NCI-H2081 treated with DMSO at 0.1 percent for 48 hours (cell line): Measurements from ENCODE around the gene OR2A14.
"Not testable (repeated sequence)": the region's sequence is repeated elsewhere in the genome, so short reads cannot be mapped to it uniquely, and the experiment has no call there.

ENCODE experiments used
- DNase-seq: peaks from one replicate; lab custom pipeline; 2025; lab: John Stamatoyannopoulos, UW

The OR2A14 gene, protein sequence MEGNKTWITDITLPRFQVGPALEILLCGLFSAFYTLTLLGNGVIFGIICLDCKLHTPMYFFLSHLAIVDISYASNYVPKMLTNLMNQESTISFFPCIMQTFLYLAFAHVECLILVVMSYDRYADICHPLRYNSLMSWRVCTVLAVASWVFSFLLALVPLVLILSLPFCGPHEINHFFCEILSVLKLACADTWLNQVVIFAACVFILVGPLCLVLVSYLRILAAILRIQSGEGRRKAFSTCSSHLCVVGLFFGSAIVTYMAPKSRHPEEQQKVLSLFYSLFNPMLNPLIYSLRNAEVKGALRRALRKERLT

DNA sequence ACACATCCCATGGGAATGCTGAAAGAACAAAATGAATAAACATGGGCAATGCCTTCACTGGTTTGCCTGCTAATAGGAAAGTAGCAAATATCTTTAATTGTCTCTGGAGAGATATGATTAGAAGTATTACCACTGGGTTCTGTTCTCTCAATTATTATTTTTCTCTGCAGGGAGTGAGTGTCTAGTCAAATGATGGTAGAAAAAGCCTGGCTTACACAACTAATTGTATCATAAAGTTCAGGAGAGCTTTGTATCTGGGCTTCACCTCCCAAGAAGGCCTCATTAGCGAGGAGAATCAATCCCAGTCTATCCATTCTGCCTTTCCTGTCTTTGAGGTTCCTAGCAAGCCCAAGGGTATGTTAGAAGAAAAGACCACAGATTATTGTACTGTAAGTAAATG is at the start of gene OR2A14:
OR2A14 (plus strand) TSS at position 301 of the 400 bp plus-strand sequence. CDS start 5,937 bp downstream, outside the sequence.
- DNase-seq, result no peak

DNA sequence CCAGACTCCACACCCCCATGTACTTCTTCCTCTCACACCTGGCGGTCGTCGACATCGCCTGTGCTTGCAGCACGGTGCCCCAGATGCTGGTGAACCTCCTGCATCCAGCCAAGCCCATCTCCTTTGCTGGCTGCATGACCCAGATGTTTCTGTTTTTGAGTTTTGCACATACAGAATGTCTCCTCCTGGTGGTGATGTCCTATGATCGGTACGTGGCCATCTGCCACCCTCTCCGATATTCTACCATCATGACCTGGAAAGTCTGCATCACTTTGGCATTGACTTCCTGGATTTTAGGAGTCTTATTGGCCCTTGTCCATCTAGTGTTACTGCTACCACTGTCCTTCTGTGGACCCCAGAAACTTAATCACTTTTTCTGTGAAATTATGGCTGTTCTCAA is 48.6 kb upstream of the OR2A14 start:
- no peak for DNase-seq

DNA sequence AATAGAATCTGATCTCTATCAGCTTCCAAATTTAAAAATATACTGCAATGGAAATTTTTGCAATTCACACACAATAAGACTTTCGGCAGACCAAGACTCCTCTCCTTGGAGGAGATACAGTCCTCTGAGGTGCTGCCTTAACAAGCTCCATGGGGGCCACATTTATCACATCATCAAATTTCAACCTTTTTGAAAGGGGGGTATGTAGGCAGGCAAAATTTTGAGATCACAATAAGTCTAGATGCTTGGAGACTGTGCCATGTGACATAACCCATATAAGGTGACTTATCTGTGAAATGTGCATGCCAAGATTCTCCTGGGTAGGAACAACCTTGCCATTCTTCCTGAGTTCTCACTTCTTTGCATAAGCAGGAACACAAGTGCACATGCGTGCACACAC is 37.0 kb upstream of the OR2A14 start, which contains the start of gene OR2A12:
OR2A12 (plus strand) TSS at position 301 of the 400 bp plus-strand sequence. CDS start 8,830 bp downstream, outside the sequence.
- DNase-seq, result no peak

DNA sequence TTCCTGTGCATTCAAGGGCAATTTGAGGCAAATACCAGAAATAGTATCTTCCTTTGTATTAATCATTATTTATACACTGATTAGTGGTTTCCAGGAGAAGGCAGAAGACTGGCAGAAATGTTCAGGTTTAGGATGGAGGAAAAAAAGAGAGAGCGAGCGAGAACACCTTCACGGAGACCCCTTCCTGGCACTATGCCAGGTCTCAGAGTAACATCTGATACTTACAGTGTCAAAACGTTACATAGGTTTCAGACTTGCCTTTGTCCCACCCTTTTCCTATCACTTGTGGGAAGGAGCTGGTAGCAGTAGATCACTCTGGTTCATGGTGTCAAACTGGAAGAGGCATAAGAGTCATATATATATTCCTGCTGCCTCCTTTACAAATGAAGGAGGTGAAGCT is 36.2 kb upstream of the OR2A14 start:
- no peak for DNase-seq

DNA sequence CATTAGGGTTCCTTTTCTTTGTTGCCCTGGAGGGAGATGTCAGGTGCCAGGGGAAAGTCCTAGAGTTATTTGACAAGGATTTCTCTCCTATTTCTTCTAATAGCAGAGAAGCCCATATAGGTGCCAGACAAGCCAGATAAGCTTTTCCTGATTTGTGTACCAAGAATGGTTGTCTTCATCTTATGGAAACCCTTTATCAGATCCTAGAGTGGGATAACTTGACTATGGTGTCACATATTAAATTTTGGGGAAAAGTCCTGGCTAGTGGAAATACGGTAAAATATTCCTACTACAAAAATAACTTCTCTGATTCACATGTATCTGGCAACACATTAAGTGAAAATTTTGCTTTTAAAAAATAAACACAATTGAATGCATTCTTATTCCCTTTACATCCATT is 35.7 kb upstream of the OR2A14 start:
- no peak for DNase-seq

DNA sequence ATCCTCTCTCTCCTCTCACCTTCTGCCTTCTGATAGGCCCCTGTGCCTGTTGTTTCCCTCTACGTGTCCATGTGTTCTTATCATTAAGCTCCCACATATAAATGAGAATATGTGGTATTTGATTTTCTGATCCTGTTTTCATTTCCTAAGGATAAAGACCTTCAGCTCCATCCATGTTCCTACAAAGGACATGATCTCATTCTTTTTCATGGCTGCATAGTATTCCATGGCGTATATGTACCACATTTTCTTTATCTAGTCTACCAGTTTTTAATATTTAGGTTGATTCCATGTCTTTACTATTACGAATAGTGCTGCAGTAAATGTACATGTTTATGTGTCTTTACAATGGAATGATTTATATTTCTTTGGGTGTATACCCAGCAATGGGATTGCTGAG is 32.3 kb upstream of the OR2A14 start:
- no peak for DNase-seq

DNA sequence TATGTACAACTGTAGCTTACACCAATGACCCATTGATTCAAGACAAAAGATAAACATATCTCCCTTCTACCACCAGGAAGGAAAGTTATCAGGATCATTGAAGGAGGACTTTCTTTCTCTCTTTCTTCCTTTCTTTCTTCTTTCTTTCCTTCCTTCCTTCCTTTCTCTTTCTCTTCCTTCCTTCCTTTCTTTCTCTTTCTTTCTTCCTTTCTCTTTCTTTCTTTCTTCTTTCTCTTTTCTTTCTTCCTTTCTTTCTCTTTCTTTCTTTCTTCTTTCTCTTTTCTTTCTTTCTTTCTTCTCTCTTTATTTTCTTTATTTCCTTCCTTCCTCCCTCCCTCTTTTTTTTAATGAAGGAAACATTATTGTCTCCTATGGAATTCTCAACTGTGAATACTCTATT is 24.2 kb upstream of the OR2A14 start:
- no peak for DNase-seq

DNA sequence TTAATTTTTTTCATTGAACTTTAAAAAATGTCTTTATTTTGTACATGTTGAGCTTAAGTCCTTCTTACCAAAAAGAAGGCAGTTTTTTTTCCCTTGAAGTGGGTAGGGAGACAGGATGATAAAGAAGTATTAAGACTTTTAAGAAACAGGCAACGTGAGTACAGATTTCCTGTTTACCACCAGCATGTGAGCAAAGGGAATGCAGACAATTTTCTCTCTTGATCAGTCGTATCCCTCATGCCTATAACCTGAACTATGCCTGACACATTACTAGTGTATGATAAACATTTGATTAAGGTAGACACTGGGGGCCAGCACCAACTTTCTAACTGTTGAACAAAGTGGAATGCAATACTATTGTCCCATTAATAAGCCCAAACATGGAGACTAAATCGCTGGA is 22.4 kb upstream of the OR2A14 start:
- no peak for DNase-seq

DNA sequence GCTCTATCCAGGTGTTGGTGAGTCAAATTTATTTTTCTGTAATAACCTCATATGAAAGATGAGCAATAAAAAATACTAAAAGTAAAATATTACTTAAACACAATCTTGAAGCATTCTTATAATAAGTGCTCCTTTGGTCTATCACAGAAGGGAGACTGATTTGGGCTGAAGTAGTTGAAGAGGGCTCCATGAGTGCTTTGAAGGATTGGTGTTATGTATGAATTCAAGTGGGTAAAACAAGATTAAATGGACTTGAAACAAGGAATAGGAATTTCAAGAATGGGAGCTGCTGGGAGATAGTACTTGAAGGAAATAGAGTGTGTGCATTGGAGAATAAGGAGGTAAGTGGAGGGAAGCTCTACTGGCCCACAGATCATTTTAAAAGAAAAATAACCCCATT is 20.9 kb upstream of the OR2A14 start:
- no peak for DNase-seq

DNA sequence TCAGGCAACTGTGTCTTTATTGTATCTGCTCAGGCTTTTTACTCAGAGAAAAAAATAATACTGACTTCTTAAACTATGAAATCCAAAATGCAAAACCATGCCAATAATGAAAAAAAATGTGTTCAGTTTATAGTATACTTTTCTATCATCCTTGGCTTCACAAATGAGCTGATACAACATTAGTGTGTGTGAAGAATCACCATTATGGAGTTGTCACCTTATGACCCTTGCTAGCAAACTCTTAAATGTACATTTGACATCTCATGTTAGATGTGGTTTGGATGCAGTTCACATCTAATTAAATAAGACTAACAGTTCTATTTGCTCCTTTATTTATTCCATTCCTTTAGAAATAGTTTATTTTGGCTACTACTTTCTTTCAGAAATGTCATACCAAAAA is 17.8 kb upstream of the OR2A14 start:
- DNase-seq, result no peak

DNA sequence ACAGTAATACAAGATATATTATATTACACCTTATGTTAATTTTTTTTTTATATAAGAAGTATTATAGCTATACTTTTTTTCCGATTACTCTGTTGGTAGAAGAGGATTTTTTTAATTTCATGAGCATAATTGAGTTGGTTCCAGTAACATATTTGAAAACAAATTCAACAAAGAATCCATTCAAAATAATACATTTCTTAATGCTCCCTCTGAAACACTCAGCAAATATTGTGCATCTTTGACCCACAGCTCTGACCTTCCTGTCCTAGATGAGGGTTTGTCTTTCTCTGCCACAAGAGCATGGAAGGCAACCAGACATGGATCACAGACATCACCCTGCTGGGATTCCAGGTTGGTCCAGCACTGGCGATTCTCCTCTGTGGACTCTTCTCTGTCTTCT is 13.7 kb upstream of the OR2A14 start, which contains the start of gene OR2A2:
OR2A2 (plus strand) TSS at position 301 of the 400 bp plus-strand sequence; CDS start at position 301, 0 bp downstream.
- no peak for DNase-seq

DNA sequence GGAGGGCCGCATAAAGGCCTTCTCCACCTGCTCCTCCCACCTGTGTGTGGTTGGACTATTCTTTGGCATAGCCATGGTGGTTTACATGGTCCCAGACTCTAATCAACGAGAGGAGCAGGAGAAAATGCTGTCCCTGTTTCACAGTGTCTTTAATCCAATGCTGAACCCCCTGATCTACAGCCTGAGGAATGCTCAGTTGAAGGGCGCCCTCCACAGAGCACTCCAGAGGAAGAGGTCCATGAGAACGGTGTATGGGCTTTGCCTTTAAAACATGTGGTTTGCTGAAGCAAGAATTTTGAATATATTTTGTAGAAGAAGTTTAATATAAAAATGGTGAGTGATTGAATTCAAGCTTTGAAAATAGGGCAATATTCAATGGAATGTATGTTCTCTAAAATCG is 12.7 kb upstream of the OR2A14 start:
- DNase-seq, result no peak

DNA sequence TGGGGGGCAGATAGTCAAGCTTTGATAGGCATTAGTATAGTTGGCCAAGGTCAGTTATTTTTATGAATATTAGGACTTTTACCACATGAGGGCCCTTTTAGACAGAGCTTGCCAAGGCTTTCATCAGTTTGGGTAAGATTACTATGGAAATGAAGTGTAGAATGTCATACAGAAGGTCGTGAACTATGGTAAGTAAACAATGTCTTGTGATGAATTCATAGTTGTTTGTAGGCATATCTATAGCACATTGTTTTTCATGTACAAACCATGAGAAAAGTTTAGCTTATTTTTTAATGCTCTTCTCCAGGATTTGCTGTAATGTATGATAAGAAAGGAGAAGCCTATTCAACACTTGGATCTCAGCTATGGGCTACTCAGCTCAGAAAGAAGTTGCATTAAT is 9.3 kb upstream of the OR2A14 start:
- no peak for DNase-seq

DNA sequence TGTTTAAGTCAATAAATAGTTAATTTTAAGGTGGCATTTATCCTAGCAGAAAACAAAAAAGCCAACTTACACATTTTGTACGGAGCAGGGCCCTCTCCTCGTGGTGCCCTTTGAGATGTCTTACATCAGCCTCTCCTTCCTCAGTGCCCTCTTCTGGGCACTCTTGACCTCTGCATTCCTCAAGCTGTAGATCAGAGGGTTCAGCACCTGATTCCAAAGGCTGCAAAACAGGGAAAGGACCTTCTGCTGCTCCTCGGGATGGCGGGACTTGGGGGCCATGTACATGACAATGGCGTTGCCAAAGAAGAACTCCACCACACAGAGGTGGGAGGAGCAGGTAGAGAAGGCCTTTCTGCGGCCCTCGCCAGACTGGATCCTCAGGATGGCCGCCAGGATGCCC is 4.6 kb upstream of the OR2A14 start:
- no peak for DNase-seq

DNA sequence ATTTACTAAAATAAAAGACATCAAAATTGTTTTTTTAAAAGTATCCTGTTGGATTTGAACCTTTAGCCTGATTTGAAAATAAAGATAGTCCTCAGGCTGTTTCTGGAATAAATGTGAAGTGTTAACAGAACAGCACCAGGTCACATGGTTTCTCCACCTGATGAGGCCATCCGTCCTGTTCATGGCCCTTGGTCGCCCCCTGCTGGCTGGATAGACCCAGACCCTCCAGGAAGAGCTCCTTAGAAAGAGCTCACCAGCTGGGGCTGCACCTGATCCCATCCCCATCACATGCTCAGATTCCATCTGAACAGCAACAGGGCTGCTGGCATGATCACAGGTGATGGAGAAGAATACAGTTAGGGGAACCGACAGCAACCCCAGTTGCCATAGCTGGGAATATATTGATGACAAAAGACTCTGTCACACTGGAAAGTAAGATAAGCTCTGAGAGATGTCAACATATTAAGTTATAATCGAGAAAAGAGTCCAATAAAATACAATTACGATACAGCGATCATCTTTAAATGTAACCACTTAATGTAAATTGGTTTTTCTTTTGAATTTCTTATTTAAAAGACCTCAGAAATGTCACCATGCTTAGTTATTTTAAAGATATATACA is 4.8 kb downstream of the OR2A14 start:
- peak; percentile 68 for DNase-seq

DNA sequence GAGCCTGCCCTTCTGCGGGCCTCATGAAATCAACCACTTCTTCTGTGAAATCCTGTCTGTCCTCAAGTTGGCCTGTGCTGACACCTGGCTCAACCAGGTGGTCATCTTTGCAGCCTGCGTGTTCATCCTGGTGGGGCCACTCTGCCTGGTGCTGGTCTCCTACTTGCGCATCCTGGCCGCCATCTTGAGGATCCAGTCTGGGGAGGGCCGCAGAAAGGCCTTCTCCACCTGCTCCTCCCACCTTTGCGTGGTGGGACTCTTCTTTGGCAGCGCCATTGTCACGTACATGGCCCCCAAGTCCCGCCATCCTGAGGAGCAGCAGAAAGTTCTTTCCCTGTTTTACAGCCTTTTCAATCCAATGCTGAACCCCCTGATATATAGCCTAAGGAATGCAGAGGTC is 6.6 kb downstream of the OR2A14 start:
- DNase-seq, result not testable (repeated sequence)

DNA sequence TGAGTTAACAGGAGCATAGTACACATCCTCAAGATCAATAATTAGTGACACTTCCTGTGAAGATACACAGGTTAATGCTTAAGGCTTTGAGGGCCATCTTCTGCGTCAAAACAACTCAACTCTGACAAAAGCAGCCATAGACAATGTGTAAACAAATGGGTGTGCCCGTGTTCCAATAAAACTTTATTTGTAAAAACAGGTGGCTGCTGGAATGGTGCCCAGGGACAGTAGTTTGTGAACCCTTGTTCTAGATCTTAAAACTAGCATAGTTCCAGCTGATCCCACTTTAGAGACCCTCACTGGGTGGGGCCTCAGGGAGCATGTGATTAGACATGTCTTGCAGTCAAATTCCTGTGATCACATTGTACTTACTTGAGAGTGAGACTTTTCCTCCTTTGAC is 7.8 kb downstream of the OR2A14 start:
- DNase-seq, result no peak

DNA sequence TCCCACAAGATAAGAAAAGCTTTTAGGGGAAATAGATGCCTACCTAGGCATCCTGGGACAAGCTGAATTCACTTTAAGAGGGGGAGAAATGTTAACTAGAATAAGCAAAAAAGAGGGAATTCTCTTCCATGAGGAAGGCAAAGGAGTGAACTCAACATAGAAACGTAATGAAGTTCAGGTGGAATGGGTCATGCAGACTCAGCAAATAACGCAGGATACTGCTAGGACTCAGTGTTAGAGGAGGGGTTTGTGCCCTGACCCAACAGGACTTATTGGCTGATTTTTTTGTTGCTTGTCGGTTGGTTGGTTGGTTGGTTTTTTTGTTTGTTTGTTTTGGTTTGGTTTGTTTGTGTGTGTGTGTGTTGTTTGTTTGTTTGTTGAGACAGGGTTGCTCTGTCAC is 9.3 kb downstream of the OR2A14 start:
- no peak for DNase-seq

DNA sequence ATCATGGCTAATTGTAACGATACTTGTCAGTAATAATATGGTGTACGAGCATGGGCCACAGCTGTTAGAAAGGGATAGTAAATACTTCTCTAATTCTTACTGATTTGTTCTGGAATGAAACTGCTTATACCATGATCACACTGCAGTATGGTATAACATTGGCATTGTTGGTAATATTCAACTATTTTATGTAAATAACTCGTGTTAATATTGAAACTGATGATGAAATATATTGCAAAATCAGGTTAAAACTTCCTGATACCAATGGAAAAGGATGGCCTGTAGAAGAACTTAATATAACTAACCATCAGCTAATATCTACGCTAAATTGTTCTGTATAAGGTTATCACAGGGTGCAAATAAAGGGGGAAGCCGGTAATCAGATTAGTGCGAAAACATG is 10.3 kb downstream of the OR2A14 start:
- no peak for DNase-seq

DNA sequence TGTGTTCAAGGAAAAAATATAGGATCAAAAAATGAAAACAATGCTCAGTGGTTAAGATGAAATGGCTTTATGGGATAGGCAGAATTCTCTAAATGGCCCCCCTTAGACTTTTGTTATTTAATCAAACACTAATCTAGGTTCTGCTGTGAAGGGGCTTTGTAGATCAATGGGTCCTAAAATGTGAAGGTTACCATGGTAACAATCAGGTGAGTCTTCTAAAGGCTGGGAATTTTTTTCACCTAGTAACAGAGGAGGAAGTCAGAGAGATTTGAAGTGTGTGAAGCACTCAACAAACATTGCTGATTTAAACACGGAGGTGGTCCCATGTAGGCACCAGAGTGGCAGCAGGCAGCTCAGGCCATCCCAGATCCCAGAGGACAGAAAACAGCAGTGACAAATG is 11.1 kb downstream of the OR2A14 start:
- DNase-seq, result no peak

DNA sequence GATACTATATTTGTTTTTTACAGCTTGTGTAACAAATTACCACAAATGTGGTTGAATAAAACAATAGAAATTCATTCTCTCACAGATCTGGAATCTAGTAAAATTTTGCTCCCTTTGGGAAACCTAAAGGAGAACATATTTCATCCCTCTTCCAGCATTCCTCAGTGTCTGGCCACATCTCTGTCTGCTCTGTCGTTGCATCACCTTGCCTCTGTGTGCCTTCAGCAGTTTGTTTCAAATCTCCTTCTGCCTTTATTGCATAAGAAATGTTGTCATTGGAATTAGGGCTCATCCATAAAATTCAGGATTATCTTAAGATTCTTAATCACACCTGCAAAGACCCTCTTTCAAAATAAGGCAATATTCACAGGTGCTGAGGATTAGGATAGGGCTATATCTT is 14.5 kb downstream of the OR2A14 start:
- DNase-seq, result no peak

DNA sequence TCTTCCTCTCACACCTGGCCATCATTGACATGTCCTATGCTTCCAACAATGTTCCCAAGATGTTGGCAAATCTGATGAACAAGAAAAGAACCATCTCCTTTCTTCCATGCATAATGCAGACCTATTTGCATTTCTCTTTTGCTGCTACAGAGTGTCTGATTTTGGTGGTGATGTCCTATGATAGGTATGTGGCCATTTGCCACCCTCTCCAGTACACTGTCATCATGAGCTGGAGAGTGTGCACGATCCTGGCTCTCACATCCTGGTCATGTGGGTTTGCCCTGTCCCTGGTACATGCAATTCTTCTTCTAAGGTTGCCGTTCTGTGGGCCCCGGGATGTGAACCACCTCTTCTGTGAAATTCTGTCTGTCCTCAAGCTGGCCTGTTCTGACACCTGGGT is 19.2 kb downstream of the OR2A14 start:
- DNase-seq, result no peak

DNA sequence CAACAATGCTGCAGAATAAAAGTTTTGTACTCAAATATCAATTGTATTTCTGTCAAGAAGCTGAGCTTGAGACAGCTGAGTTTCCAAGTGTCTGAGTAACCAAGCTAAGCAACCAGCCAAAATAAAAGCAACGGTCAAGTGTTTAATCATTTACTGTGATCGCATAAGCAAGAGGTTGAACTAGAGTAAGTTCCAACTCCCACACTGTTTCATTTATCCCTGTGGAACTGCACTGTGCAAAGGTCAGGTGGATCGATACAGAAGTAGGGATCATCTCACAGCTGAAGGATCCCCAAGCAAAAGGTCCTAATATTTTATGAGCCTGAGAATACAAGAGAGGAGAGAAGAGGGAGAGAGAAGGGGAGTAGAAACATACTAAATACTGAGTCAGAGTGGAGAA is 21.4 kb downstream of the OR2A14 start:
- DNase-seq, result no peak
